Measurements from ENCODE around the gene HPGD.

Gene HPGD

DNA sequence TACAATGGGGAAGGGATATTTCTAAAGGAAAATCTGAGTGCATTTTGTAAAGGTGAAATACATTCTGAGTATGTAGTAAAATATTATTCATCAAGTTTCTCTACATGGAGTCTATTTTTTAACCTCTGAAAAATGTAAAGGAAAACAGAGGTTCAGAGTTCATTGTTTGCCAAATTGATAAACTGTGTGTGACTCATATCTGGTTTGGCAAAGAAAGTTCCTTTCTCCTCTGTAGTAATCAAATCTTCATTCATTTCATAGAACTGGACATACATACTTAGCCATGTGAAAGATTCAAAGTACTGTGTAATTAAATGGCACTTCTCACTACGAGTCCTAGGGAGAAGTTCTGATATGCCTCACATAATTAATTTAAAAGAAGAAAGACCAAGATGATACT, 61.6 kb downstream of the HPGD start:
- Mint-ChIP-seq H3K9me3 (peaks cover 14% of the 10 kb centered on the region), H3K36me3 (no peaks in the 10 kb centered on the region), H3K27ac (no peak overlapping the region), H3K27me3 (no peaks in the 10 kb centered on the region), H3K4me1 (no peaks in the 10 kb centered on the region), H3K4me3 (no peak overlapping the region)

GRCh38 chr4:174457468-174457867, 64.8 kb downstream of the HPGD start:
- Mint-ChIP-seq H3K4me1 (no peaks in the 10 kb centered on the region), H3K27me3 (no peaks in the 10 kb centered on the region), H3K4me3 (no peak overlapping the region), H3K36me3 (no peaks in the 10 kb centered on the region), H3K9me3 (peaks cover 8% of the 10 kb centered on the region), H3K27ac (no peak overlapping the region)

DNA sequence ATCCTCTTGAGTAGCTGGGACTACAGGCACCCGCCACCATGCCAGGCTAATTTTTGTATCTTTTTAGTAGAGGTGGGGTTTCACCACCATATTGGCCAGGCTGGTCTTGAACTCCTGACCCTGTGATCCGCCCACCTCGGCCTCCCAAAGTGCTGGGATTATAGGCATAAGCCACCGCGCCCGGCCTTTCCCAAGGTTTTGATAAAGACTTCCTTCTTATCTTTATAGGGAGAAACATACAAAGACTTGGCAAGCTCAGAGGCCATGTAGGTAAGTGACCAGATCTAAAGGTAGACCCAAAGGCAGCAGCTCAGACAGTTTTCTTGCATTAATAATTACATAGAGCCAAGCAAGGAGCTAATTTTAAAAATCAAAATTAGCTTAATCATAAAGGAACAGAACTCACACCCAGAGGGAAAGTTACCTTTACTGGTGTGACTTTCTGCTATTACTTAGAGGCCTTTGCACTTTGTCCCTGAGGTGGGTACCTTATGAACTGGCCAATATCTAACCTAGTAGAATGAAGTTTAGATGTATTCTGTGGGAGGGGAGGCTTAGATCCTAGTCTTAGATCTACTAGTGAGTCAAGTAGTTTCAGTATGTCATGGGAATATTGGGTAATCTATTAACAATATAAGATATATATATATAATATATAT, 67.3 kb downstream of the HPGD start:
- Mint-ChIP-seq H3K36me3 (no peaks in the 10 kb centered on the region), H3K9me3 (peaks cover 6% of the 10 kb centered on the region), H3K4me3 (no peak overlapping the region), H3K27me3 (no peaks in the 10 kb centered on the region), H3K27ac (no peak overlapping the region), H3K4me1 (no peaks in the 10 kb centered on the region)

- Mint-ChIP-seq H3K4me1 (no peaks in the 10 kb centered on the region), H3K9me3 (no peaks in the 10 kb centered on the region), H3K27ac (no peak overlapping the region), H3K4me3 (no peak overlapping the region), H3K27me3 (no peaks in the 10 kb centered on the region), H3K36me3 (no peaks in the 10 kb centered on the region)
These were observed 70.5 kb downstream of the HPGD start for GRCh38 chr4:174451718-174452296.

- H3K36me3 Mint-ChIP-seq, result no peaks in the 10 kb centered on the region
- no peaks in the 10 kb centered on the region for H3K9me3 Mint-ChIP-seq
- H3K4me1 Mint-ChIP-seq, result no peaks in the 10 kb centered on the region
- H3K27ac Mint-ChIP-seq, result no peak overlapping the region
- H3K27me3 Mint-ChIP-seq, result no peaks in the 10 kb centered on the region
- H3K4me3 Mint-ChIP-seq, result no peak overlapping the region
These were observed 71.5 kb downstream of the HPGD start for GRCh38 chr4:174450786-174451125.

DNA sequence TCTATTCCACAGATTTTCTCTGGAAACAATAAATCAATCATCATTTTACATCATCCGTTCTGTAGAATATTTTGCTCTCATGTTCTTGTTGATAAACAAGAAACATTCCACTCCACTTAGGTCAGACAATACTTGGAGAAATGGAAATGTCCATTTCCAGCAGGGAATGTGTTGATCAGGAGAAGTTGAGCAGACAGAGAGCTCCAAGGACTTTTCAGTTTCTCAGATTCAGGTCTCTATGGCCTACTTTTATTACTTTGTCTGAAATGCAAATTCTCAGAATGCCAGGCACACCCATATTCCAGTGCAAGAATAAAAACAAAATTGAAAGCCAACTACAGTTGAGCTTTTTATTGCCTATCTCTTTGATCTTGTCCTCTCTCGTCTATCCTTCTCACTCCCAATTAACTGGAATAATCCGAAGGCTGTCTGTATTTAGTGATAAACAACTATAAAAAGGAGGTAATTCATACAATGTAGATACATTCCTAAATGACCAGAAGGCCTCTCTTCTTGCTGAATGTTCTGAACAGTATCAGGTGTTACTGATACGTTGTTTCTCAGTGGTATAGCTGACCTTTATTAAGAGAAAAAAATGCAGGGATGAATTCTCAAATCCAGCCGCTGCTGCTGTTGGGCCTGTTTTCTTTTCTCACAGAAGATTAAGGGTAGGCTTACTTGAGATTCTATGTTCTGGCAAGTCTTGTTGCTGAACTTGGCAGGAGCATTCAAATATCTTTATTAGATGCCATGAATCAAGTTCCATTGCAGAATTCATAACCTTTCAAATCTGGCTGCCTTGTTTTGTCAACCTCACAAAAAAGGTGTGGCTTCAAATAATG, 72.1 kb downstream of the HPGD start:
- H3K9me3 Mint-ChIP-seq, result no peaks in the 10 kb centered on the region
- H3K27me3 Mint-ChIP-seq, result no peaks in the 10 kb centered on the region
- no peak overlapping the region for H3K27ac Mint-ChIP-seq
- H3K4me1 Mint-ChIP-seq, result no peaks in the 10 kb centered on the region
- H3K4me3 Mint-ChIP-seq, result no peak overlapping the region
- H3K36me3 Mint-ChIP-seq, result no peaks in the 10 kb centered on the region

DNA sequence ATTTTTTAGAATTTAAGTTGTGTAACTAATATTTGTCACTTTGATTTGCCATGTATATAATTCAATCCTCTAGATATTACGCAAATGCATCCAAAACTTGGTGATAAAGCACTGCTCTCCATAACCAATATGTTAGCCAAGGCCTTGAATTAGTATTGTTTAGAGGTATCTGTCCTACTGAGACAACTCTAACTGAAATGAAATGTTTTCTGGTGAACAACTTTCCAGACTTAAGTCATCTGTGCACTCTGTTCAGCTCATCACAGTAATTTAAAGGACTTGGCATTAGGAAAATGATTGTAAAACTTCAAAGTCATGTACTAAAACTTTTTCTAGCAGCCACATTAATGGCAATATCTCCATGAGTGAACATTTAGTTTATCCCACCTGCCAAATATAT, 73.1 kb downstream of the HPGD start:
- H3K4me1 Mint-ChIP-seq, result no peaks in the 10 kb centered on the region
- no peak overlapping the region for H3K27ac Mint-ChIP-seq
- no peaks in the 10 kb centered on the region for H3K9me3 Mint-ChIP-seq
- no peaks in the 10 kb centered on the region for H3K36me3 Mint-ChIP-seq
- H3K27me3 Mint-ChIP-seq, result no peaks in the 10 kb centered on the region
- H3K4me3 Mint-ChIP-seq, result no peak overlapping the region

DNA sequence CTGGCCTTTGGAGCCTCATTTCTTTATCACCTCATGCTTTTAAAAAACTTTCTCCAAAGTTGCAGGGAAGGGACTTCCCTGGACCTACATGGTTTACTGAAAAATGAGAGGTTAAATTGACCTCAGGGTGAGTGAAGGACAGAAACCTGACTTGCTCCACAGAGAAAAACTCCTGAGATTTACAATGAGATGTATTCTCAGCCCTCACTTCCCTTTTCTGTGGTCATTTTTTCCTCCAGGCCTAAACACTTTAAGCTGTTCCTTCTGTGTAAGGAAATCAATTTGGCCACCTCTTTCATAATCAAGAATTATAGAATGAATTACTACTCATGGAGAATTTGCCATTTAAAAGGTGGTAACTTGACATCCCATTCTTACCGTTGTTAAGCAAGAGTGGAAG, 77.9 kb downstream of the HPGD start:
- H3K4me1 Mint-ChIP-seq, result no peaks in the 10 kb centered on the region

More for the DNA sequence above, 77.9 kb downstream of the HPGD start:
- H3K9me3 Mint-ChIP-seq, result peaks cover 6% of the 10 kb centered on the region
- no peaks in the 10 kb centered on the region for H3K27me3 Mint-ChIP-seq
- no peak overlapping the region for H3K27ac Mint-ChIP-seq
- no peak overlapping the region for H3K4me3 Mint-ChIP-seq
- no peaks in the 10 kb centered on the region for H3K36me3 Mint-ChIP-seq

Measured in activated naive CD4-positive, alpha-beta T cell treated with anti-CD3 and anti-CD28 coated beads, Interleukin-2, amount 50 U/mL, for 24 hours (primary cell).